ENCODE data around the gene SNAP47. TPM values are rescaled to one million over a fixed set of nuclear protein-coding genes. Genes with fewer than 3 reads are reported as not detected.

SNAP47 gene
- total and polyA plus RNA-seq, 2 donors (not counting 3 experiments of a cell fraction or from before 2014, with no cell fraction given): 24.0 to 32.7 TPM

DNA sequence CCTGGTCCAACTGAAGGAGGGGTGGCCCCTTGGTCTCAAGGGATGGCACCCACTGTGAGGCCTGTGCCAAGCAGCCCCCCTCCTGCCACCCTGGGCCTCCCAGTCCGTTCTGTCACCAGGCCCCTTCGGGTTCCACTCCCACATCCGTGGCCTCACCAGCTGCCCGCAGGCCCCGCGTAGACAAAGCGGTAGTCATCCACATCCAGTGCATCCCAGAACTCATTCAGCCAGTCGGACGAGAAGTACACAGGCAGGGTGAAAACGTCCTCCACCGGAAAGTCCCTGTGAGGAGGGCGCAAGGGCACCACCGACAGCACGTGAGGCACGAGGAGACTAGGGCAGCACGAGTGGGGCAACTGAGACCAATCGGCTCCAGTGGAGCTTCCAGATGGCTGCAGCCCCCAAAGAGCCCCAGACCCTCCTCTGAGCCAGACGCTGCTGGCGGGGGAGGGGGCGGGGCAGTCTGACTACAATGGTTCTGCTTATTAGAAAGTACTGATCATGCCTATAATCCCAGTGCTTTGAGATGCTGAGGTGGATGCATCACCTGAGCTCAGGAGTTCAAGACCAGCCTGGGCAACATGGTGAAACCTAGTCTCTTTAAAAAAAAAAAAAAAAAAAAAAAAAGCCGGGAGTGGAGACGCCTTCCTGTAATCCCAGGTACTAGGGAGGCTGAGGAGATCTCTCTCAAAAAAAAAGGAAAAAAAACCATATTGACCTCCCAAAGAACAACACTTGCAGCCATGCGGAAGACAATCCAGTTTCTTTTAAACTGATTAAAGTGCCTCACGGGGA is 1.3 kb upstream of the SNAP47 start:
- POLR2A ChIA-PET: no interaction called here
- Histone ChIP-seq H3K9me1 (replicated peaks; ENCODE audit: control insufficient read depth, extremely low read depth, insufficient read depth, low read length) (no peaks in the 10 kb centered on the region), H3K27ac (ENCODE audit: insufficient read depth, low read depth, low read length) (no peak overlapping the region), H3K79me2 (ENCODE audit: control insufficient read depth, insufficient read depth, low read length) (peaks cover 47% of the 10 kb centered on the region), H4K20me1 (replicated peaks; ENCODE audit: control insufficient read depth, extremely low read depth, insufficient read depth, low read length) (no peaks in the 10 kb centered on the region), H2AFZ (ENCODE audit: low read depth, low read length) (no peak overlapping the region), H3K4me2 (ENCODE audit: insufficient read depth, low read length) (peak overlapping the region; percentile 85), H3K27me3 (ENCODE audit: control insufficient read depth in 2 of 2, insufficient read depth in 2 of 2, low read length in 2 of 2) (no peaks in the 10 kb centered on the region), H3K9me3 (replicated peaks; ENCODE audit: control insufficient read depth, insufficient read depth, low read length) (no peaks in the 10 kb centered on the region), H3K4me1 (ENCODE audit: control insufficient read depth, extremely low read depth, insufficient read depth, low read length) (peaks cover 12% of the 10 kb centered on the region), H3K36me3 (ENCODE audit: control insufficient read depth in 2 of 2, extremely low read depth in 1 of 2, insufficient read depth in 2 of 2, low read length in 2 of 2) (peaks cover 0 to 21% of the 10 kb centered on the region in 2 experiments), H3K4me3 (replicated peaks in 1 of 3; ENCODE audit: insufficient read depth in 1 of 3, low read depth in 1 of 3, low read length in 3 of 3) (peak overlapping the region; percentile 65 to 89 (median 87)), H3K9ac (replicated peaks; ENCODE audit: extremely low read depth, insufficient read depth, low read length) (peak overlapping the region; percentile 70)
- BruUV-seq (replicated peaks): no TSS peak
- no peak for FAIRE-seq
- TF ChIP-seq GATA2 (IDR thresholded peaks at IDR 0.05; ENCODE audit: insufficient read depth, insufficient read length, low read depth, low read length): no peak
- TF ChIP-seq MYC (IDR thresholded peaks at IDR 0.05; ENCODE audit: low read depth, low read length): no peak
- TF ChIP-seq, protein P1, sequence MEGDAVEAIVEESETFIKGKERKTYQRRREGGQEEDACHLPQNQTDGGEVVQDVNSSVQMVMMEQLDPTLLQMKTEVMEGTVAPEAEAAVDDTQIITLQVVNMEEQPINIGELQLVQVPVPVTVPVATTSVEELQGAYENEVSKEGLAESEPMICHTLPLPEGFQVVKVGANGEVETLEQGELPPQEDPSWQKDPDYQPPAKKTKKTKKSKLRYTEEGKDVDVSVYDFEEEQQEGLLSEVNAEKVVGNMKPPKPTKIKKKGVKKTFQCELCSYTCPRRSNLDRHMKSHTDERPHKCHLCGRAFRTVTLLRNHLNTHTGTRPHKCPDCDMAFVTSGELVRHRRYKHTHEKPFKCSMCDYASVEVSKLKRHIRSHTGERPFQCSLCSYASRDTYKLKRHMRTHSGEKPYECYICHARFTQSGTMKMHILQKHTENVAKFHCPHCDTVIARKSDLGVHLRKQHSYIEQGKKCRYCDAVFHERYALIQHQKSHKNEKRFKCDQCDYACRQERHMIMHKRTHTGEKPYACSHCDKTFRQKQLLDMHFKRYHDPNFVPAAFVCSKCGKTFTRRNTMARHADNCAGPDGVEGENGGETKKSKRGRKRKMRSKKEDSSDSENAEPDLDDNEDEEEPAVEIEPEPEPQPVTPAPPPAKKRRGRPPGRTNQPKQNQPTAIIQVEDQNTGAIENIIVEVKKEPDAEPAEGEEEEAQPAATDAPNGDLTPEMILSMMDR (IDR thresholded peaks at IDR 0.05; ENCODE audit: extremely low read depth in 1 of 2, insufficient read depth in 1 of 2, low read depth in 1 of 2, low read length in 2 of 2): no peak
- no peak for TF ChIP-seq POLR2A (IDR thresholded peaks at IDR 0.05; ENCODE audit: low read depth, low read length)
- TF ChIP-seq EZH2 (IDR thresholded peaks at IDR 0.05; ENCODE audit: borderline replicate concordance, low read depth, low read length, severe bottlenecking): no peak
- no peak for TF ChIP-seq FOS (IDR thresholded peaks at IDR 0.05; ENCODE audit: borderline replicate concordance, insufficient read depth, low read length)
- no peak for TF ChIP-seq POLR2AphosphoS5 (IDR thresholded peaks at IDR 0.05; ENCODE audit: insufficient read depth, low read depth, low read length)
- no peak for TF ChIP-seq JUN (IDR thresholded peaks at IDR 0.05; ENCODE audit: borderline replicate concordance, insufficient read depth, insufficient read length, low read depth)
- TF ChIP-seq, protein P2, sequence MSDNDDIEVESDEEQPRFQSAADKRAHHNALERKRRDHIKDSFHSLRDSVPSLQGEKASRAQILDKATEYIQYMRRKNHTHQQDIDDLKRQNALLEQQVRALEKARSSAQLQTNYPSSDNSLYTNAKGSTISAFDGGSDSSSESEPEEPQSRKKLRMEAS (IDR thresholded peaks at IDR 0.05; ENCODE audit: insufficient read depth, insufficient read length): no peak
- CTCF ChIA-PET: no interaction called here
- no peak for DNase-seq (ENCODE audit: low read depth, low spot score)
- dilution Hi-C loops (cut with MboI; ENCODE audit: extremely low pct_ligation_motif_present, low sequenced_read_pairs): no loop called here
- intact Hi-C loops (cut with micrococcal nuclease): loop anchor here (10.0 kb wide), 1 partner anchor 351 kb away; the partner anchor contains the start of gene ARF1

Data from endothelial cell of umbilical vein (primary cell).